Activated naive CD8-positive, alpha-beta T cell treated with anti-CD3 and anti-CD28 coated beads, Interleukin-2, amount 50 U/mL, for 16 hours (primary cell): Measurements from ENCODE around the gene EPS15.
"Not testable (repeated sequence)": the region's sequence is repeated elsewhere in the genome, so short reads cannot be mapped to it uniquely, and the experiment has no call there.

Experiments used
- DNase-seq: peaks from one replicate; pipeline ENCODE4 v3.0.0-alpha.2; 2020; ENCODE audit warnings: low read depth, low spot score

EPS15 gene

DNA sequence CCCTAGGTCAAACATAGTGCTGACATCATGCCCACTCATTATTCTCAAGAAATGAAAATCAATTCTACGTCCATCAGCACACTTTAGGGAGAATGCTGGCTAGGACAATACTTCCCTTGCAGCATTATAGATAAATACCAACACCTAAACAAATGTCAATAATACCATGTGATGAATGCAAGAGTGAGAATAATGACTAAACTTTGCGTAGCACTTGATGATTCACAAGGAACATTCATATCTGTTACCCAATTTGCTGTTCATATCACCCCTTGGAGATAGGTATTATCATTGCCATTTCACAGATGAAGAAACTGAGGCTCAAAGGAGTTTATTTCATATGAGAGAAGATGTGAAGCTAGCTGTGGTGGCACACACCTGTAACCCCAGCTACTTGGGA is 24.8 kb upstream of the EPS15 start:
- no peak for DNase-seq

- no peak for DNase-seq
These were observed 23.3 kb upstream of the EPS15 start for GRCh38 chr1:51542158-51542953.

DNA sequence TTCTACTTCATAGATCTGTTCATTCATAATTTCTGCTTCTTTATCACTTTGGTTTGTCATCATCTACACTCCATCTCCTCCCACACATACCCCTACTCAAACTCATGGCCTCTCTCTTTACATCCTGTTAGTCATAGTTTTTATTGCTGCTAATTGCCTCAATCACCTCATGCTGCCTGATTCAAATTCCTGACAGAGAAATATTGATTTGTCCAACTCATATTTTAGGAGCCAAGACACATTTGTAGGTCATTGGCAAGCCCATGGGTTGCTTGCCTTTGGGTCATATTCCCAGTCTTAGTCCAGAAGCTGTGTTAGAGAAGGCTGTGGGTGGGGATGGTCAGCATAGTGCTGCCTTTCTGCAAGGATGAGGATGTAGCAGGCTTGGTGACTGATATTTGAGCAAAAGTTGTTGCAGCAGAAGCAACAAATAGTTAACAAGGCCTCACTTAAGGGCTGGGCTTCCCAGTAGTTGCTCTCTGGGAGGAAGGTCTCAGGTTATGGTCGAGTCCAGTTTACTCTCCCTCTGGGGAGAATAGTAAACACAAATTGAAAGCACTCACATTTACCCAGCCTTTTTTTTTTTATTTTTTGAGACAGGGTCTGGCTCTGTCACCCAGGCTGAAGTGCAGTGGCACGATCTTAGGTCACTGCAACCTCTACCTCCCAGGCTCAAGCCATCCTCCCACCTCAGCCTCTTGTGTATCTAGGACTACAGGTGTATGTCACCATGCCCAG is 22.4 kb upstream of the EPS15 start:
- DNase-seq: no peak

GRCh38 chr1:51537568-51537967 is 18.5 kb upstream of the EPS15 start:
- DNase-seq: no peak

GRCh38 chr1:51535006-51535592 is 16.0 kb upstream of the EPS15 start:
- no peak for DNase-seq

- no peak for DNase-seq
These were observed 15.4 kb upstream of the EPS15 start for GRCh38 chr1:51534447-51534846.

- no peak for DNase-seq
These were observed 13.8 kb upstream of the EPS15 start for GRCh38 chr1:51532853-51533252.

GRCh38 chr1:51530447-51530846 is 11.4 kb upstream of the EPS15 start:
- DNase-seq: not testable (repeated sequence)

DNA sequence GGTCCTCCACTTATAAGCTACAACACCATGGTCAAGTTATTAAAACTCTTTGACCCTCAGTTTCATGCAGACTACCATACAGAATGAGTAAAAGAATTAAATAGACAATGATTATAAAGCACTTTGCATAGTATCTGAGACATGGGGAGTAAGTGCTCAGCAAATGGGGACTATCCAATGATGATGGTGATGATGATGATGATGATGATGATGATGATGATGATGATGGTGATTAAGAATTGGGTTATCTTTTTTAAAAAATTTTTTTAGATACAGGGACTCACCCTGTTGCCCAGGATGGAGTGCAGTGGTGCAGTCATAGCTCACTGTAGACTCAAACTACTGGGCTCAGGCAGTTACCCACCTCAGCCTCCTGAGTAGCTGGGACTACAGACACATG is 8.1 kb upstream of the EPS15 start:
- no peak for DNase-seq

DNA sequence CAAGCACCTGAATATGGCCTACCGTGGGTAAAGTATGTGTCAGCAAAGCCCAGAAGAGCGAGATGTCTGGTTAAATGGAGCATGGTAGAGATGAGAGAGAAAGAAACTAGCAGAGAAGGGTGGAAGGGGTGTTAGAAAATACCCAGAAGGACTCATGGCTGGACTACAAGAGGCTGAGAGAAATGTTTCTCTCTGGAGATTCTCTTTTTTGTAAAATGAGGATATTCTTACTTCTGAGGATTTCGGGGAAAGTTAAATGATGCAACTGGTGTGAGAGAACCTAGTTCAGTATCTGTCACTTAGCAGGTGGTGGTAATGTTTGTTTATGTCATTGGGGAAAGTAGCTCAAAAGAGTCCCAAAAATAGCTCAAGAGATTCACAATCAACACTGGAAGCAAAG is 7.2 kb upstream of the EPS15 start:
- no peak for DNase-seq

- DNase-seq: no peak
These were observed 6.2 kb upstream of the EPS15 start for GRCh38 chr1:51525295-51525694.

- DNase-seq: no peak
These were observed 5.8 kb upstream of the EPS15 start for GRCh38 chr1:51524817-51525216.

DNA sequence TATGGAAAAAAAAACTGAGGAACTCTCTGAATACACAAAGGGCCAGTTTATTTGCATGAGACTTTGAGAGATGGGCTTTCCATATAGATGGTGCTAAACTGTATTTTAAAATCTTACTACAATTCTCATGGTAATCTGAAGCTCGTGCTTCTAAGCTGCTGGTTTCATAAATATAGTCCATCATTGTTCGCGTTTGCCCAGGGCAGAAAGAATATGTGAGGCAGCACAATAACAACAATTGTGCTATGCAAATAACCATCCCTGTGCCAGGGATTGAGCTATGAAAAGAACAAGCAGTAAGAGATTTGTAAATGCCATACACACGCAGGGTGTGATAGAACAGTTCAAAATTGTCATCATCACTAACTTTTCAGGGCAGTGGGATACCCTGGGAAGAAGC is 4.9 kb upstream of the EPS15 start:
- no peak for DNase-seq

GRCh38 chr1:51520700-51521248 is 1.7 kb upstream of the EPS15 start:
- no peak for DNase-seq

DNA sequence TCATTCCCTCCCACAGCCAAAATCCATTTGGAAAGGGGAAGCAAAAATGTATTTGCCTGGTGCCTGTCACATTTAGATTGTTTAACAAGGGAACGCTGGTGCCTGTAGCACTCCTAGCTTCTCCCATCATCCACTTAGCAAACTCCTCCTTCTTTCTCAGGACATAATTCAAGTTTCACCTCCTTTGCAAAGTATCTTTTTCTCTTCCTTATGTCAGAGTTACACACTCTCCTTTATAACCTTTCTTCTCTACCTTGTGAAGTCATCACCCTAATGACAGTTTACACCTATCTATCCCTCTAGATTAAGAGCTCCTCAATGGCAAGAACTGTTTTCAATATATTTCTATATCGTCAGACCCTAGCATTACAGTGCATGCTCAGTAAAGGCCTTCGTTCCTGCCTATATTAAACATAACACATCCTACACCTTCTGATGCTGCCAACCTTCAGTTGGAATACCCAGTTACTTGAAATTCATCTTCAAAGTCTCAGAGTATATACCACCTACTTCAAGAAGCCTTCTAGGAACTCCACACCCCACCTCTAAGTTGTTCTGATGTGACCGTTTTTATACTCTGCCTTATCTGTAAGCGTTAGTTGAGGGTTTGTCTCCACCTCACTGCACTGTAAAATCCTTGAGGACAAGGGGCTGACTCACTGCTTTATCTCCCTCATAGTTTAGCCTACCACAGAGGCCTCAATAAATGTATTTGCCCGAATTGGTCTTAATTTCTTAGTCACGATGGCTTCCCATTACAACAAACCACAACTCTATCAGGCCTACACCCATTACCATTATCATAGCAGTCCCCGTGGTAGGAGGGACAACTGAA is 1.0 kb upstream of the EPS15 start:
- no peak for DNase-seq

GRCh38 chr1:51518586-51519047 is 449 bp downstream of the EPS15 start:
- no peak for DNase-seq

DNA sequence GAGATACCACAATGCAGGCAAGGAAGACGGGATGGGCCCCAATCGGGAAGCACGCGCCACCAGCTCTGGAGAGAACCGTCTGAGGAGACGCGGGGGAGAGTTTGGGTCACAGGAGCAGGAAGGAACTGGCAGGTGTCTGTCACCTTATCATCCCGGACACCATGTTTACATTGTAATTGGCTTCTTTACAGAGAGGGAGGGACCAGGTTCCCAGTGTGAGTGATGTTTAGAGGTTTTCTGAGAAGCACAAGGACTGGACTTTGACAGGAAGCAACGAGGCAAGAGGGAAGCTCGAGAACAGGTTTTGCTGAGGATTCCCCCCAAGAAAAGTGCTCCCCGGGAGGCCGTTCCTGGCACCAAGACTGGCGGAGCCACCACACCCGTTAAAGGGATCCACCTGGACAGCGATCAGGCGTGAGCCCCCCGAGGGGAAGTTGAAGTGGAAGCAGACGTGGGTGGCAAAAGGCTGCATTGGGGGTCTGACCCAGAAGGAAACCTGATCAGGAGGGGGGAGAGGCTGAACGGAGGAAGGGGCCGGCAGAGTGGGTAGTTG is 957 bp downstream of the EPS15 start:
- DNase-seq: no peak

GRCh38 chr1:51517361-51518032 is 1.6 kb downstream of the EPS15 start:
- DNase-seq: no peak

DNA sequence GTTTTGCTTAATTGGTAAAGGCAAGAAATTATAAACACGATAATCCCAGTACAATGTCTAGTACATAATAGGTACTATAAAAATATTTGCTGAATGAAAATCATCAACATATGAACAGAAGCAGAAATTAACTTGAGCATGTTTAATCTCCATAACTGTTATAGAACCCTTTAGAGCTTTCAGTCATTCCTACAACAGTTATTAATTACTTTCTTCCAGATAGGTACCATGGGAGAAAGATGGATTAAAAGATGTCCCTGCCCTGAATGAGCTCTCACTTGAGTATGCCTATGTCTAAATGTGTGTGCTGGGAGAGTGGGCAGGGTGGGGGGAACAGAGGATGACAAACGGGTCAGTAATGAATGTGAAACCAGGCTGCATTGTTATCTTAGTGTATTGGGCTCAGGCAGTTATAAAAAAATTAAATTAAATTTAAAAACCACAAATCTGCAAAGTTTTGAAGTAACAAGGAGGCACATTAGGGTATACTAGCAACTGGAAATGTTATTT is 2.4 kb downstream of the EPS15 start:
- no peak for DNase-seq

DNA sequence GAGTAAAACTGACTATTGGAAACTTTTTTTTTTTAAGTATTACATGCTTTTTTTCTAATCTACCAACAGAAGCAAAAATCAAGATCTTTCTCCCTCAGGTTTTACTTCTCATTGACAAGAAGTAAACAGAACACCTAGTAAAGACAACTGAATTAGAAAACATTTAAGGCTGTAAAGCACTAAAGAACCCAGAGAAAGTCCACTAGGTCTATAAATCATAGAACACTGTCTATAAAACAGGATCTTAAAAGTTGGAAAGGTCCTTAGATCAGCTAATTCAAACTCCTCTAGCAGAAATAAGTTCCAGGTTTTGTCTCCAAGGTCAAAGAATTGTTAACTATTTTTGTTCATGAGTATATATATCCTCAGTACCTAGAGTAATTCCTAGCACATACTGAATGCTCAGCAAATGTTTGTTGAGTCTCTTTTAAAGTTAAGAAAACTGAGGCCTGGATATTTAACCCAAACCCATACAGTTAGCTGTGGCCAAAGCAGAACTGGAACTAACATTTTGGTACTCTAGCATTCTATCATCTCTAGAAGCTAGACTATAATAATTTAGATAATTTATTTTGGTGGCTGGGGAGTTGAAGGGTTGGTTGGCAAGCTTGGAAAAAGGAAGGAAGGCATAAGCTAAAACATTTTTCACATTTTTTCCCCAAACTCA is 3.0 kb downstream of the EPS15 start:
- no peak for DNase-seq
